WERI-Rb-1 (cell line): Measurements from ENCODE around the gene RING1.

Experiments used
- DNase-seq: peaks from one replicate; pipeline ENCODE4 v3.0.0-alpha.2; 2020
- H3K27ac ChIP-seq: fragments of 250-450 bp; sonication (Bioruptor Pico); 2 replicates; pipeline ENCODE4 v1.5.1; 2020; ENCODE audit warnings: mild to moderate bottlenecking, moderate library complexity
- H3K27me3 ChIP-seq: fragments of 250-450 bp; sonication (Bioruptor Pico); 2 replicates; pipeline ENCODE4 v1.5.1; 2021; ENCODE audit warnings: mild to moderate bottlenecking, low read depth, moderate library complexity; ENCODE audit not compliant: insufficient read depth, severe bottlenecking
- H3K36me3 ChIP-seq: fragments of 250-450 bp; sonication (Bioruptor Pico); 2 replicates; pipeline ENCODE4 v1.5.1; 2020; ENCODE audit warnings: mild to moderate bottlenecking, moderate library complexity
- H3K4me3 ChIP-seq: 2 replicates; pipeline ENCODE4 v1.5.1; 2011; ENCODE audit warnings: low read depth, mild to moderate bottlenecking, control low read depth, low read length
- H3K9me3 ChIP-seq: fragments of 250-450 bp; sonication (Bioruptor Pico); 2 replicates; pipeline ENCODE4 v1.5.1; 2021; ENCODE audit warnings: mild to moderate bottlenecking, moderate library complexity; ENCODE audit not compliant: severe bottlenecking
- CTCF ChIP-seq: IDR thresholded peaks from 2 replicates; pipeline ENCODE4 v1.5.1; 2011; ENCODE audit warnings: low read depth, mild to moderate bottlenecking, control low read depth, inconsistent platforms, low read length

Gene RING1

DNA sequence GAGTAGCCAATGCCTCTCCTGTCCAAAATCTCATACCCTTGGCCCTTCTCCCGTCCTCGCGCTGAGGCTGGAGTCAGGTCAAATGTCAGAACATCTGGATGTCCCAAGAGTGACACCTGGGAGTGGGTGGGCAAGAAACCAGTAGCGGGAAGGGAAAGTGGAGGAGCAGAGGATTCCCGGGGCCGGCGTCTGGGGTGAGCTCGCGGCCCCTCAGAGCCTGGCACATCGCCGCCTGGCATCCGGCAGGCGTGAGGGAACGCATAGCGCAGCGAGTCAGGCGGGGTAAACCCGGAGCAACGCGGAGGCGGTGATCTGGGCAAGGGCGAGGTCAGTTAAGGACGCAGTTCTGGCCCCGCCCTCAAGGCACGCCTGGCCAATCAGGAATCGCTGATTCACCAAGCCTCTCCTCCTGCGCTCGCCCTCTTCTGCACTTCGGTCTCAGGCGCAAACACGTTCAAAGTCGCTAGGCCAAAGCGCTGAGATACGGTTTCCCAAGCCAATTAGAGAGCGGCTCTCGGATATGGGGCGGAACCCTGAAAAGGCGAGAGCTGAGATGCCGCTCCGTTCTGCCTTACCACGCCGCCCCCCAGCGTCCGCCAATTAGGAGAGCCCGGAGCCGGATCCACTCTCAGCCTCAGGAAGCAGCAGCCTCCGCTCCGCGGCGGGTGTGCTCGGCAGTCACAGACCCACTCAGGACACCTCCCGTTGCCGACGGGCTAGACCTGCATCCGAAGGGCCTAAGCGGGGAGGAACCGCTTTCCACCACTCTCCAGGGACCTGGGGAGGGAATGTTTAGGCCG, 40.8 kb downstream of the RING1 start:
- Histone ChIP-seq H3K4me3 (peak overlapping the region; percentile 78), H3K27me3 (no peaks in the 10 kb centered on the region), H3K9me3 (no peaks in the 10 kb centered on the region), H3K36me3 (peaks cover 13% of the 10 kb centered on the region), H3K27ac (peak overlapping the region; percentile 69)
- peak; percentile 39; the same call in 1 of the 2 replicates for TF ChIP-seq CTCF
- peak; percentile 100 for DNase-seq

- no peaks in the 10 kb centered on the region for H3K27me3 ChIP-seq
- H3K36me3 ChIP-seq: peaks cover 13% of the 10 kb centered on the region
- DNase-seq: peak; percentile 34
- peak overlapping the region; percentile 69 for H3K27ac ChIP-seq
- peak overlapping the region; percentile 78 for H3K4me3 ChIP-seq
- H3K9me3 ChIP-seq: no peaks in the 10 kb centered on the region
- TF ChIP-seq CTCF: no peak
These were observed 41.7 kb downstream of the RING1 start for GRCh38 chr6:33249732-33250630.

DNA sequence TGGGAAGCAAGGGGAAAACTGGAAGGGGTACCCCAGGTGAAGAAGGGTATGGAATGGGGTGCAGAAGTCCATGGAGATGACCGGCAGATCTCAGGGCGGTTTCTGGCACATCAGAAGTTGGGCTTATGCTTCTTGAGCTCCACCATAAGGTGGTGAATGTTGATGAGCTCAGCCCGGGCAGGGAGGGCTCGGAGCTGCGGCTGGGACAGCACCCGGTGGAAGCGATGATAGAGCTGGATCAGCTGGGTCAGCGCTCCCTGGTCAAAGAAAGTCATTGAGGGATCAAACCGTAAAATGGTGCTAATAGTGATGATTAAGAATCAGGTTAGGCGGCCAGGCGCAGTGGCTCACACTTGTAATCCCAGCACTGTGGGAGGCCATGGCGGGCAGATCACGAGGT, 42.4 kb downstream of the RING1 start:
- no peak overlapping the region for H3K27ac ChIP-seq

DNA sequence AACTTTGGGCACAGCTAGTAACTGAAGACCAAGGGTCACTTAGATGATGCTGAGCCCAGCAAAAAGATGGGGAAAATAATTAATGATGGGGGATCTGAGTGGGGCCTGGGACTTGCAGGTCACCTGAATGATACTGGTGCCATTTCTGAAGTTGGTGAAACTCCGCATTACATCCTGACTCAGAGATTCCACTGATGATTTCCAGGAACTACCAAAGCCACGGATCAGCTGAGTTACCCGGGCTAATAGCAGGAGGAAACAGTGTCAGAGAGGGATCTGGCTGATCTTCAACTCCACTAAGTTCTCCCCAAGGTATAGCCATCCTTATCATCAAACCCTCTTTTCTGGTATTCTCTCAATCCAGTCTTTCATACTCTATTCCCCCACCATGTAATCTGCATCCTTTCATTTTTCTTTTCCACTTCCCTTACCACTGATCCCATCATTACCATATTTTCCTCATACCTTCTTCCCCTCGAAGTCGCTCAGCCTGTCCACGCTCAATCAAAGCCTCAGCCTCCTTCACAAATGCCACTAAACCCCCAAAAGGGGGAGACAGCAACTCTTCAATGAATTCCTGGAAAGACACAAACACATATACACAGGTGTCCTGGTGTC, 43.2 kb downstream of the RING1 start:
- TF ChIP-seq CTCF: no peak
- no peak for DNase-seq
- Histone ChIP-seq H3K27me3 (no peaks in the 10 kb centered on the region), H3K27ac (no peak overlapping the region), H3K36me3 (peaks cover 17% of the 10 kb centered on the region), H3K9me3 (no peaks in the 10 kb centered on the region), H3K4me3 (no peak overlapping the region)

More for the DNA sequence above, 42.4 kb downstream of the RING1 start:
- H3K27me3 ChIP-seq: no peaks in the 10 kb centered on the region
- no peak overlapping the region for H3K4me3 ChIP-seq
- no peak for TF ChIP-seq CTCF
- DNase-seq: no peak
- H3K9me3 ChIP-seq: no peaks in the 10 kb centered on the region
- H3K36me3 ChIP-seq: peaks cover 14% of the 10 kb centered on the region

DNA sequence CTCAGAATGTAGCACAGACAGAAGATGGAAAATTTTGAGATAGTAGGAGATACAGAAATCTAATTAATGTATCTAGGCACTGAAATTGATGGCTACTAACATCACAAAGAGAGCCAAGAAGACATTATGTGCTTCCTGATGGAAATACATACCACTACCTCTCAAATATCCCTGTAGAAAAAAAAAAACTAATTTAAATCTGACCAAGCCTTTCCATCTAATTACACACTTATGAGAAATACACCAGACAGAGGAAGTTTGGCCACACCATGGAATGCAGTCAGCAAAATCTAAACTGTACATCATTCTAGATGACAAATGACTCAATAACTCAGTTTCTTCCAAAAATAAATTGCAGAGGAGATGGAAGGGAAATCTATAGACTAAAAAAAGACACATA, 44.5 kb downstream of the RING1 start:
- Histone ChIP-seq H3K4me3 (no peak overlapping the region), H3K36me3 (peaks cover 26% of the 10 kb centered on the region), H3K9me3 (no peaks in the 10 kb centered on the region), H3K27me3 (no peaks in the 10 kb centered on the region), H3K27ac (no peak overlapping the region)
- no peak for DNase-seq
- TF ChIP-seq CTCF: no peak
